Activated T-helper 9 cell treated with anti-CD3 and anti-CD28 coated beads, Interleukin-2, amount 50 U/mL, for 16 hours (primary cell): ENCODE results near the gene RAB27B.

Experiments used
- DNase-seq: peaks from one replicate; pipeline ENCODE4 v3.0.0-alpha.2; 2020; ENCODE audit warnings: low read depth

RAB27B gene

GRCh38 chr18:54867131-54867530, 38.9 kb downstream of the RAB27B start:
- no peak for DNase-seq

- no peak for DNase-seq
Observed at GRCh38 chr18:54871231-54871630, 43.0 kb downstream of the RAB27B start.

DNA sequence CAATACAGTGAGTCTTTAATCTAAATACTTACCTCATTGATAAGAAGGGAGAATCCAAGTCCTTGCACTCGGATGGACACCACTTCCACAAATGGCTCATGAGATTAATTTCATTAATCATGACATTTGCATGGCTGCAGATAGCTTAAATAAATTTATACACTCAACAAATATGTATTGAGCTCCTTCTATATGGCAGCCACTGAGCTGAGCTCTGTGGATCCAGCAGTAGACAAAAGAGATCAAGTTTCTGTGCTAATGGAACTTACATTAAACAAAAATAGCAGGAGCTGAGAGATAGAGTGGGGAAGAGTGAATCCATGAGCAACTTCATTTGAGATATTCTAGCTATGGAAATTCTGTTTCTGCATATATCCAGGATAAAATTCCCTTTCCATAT, 44.4 kb downstream of the RAB27B start:
- DNase-seq, result no peak

DNA sequence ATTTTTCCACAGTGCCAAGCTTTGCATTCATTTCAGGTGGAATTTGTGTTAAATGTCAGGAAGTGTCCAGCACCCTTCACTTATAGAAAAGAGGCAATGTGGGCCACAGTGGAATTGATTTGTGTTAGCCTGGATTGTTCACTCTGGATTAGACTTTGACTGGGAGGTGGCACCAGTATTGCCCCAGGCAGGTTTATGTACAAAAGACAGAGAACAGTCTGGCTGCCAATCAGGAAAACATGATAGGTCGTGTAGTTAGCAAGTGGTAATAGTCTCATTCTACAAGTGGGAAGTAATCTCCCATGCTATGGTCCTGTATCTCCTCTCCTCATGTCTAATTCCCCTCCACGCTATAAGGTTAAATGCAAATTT, 45.6 kb downstream of the RAB27B start:
- DNase-seq, result no peak

DNA sequence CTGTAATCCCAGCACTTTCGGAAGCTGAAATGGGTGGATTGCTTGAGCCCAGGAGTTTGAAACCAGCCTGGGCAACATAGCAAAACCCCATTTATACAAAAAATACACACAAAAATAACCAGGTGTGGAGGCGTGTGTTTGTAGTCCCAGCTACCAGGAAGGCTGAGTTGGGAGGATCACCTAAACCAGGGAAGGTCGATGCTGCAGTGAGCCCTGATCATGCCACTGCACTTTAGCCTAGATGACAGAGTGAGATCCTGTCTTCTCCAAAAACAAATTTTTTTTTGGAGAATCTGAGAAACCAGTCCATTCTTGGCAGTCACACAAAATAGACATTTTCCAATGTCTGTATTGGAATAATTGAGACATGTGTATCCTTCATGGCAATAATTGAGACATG, 46.8 kb downstream of the RAB27B start:
- no peak for DNase-seq

- DNase-seq, result no peak
Observed at GRCh38 chr18:54877076-54877475, 48.8 kb downstream of the RAB27B start.

GRCh38 chr18:54878159-54878622, 49.9 kb downstream of the RAB27B start:
- no peak for DNase-seq

DNA sequence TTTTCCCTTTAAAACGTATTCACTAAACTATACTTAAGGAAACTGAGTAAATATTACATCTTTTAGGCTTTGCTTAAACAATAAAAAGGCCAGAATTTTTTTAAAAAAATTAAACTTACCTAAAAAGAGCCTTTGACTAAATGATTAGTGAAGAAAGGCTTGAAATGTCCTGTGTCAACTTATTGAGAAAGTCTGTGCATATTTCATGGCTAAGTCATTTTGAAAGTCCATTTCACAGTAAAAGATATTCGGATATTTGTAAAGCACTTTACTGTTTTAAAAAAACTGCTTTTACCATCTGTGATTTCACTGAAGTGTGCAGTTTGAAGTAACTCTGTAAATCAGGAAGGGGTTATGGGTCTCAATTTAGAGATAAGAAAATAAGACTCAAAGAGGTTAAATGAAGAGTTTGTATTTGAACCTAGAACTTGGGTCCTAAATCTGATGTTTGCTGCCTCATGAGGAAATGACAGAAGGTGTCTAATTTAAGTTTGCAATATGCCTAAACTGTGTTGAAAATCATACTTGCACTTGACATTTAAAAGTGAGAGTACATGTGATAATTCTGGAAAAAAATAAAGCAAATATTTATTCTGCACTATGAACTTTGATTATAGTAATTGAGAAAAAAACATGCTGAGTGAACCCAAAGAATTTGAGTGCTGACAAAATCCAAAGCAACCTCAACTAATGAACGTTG, 50.5 kb downstream of the RAB27B start:
- no peak for DNase-seq

DNA sequence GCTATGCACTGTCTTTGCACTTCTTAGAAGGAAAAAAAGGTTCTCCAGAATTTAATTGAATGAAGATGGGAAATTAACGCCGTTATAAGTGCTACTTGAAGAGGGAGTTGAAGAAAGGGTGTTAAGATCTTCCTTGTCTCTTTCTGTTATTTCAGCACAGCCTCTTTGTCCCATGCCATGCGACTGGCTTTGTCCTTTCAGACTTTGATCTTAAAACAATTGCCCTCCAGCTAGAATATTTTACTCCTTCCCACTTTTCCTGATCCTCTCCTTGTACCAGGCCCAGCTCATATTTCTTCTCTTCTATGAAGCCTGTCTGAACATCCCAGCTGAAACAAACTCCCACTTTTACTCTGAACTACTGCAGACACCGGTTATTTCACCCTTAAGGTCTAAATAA, 51.4 kb downstream of the RAB27B start:
- no peak for DNase-seq

DNA sequence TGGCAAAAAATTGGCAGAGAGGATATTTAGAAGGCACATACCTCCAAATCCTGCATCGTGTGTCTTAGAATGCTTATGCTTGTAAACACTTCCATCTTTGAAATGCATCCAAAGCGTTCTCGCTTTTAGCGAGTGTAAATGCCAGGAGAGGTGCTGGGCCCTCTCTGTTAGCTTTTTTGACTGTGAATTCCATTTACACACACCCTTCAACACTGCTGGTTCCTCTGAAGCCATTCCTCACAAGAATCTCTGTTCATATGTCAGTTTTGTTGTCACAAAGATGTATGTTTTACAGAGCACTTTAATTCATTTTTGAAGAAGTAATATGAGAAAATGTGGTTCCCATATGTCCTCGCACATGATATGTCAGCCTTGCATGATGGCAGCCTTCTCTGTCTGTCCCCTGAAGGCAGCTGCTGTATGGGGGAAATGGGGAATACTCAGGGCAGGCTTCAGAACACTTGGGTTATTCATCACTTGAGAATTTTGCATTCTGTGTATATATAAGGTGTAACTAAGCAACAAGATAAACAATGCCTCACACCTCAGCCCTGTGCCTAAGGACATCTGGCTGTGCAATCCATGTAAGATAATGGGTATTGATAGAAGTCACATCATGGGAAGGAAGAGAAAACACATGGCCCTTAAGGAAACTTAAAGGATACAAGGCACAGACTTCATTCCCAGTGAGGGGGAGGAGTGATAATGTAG, 52.3 kb downstream of the RAB27B start:
- no peak for DNase-seq

GRCh38 chr18:54881229-54881768, 53.0 kb downstream of the RAB27B start:
- no peak for DNase-seq

- no peak for DNase-seq
Observed at GRCh38 chr18:54882318-54882717, 54.0 kb downstream of the RAB27B start.

- no peak for DNase-seq
Observed at GRCh38 chr18:54883816-54884604, 55.7 kb downstream of the RAB27B start.

GRCh38 chr18:54888378-54888777, 60.1 kb downstream of the RAB27B start:
- DNase-seq, result no peak

GRCh38 chr18:54888933-54889332, 60.7 kb downstream of the RAB27B start:
- no peak for DNase-seq

- no peak for DNase-seq
Observed at GRCh38 chr18:54899500-54899899, 71.2 kb downstream of the RAB27B start.

GRCh38 chr18:54900290-54900689, 72.0 kb downstream of the RAB27B start:
- DNase-seq, result no peak

DNA sequence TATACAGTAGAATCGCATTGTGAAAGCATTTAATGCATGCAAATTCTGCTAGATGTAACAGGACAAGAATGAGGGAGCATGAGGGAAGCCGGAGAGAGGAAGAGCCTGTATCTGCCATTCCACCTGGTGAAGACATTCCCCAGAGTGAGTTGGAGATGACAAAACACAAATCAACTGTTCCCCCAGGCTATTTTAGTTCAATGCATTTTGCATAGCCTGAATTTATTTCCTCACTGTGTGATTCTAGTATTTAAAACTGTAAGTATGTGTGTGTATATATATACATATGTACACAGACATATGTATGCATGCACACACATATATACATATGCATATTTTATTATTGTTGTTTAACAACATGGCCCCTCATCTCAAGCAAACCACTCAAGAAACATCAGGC, 76.3 kb downstream of the RAB27B start:
- DNase-seq, result no peak

- DNase-seq, result no peak
Observed at GRCh38 chr18:54905629-54906028, 77.4 kb downstream of the RAB27B start.

- no peak for DNase-seq
Observed at GRCh38 chr18:54906331-54907185, 78.3 kb downstream of the RAB27B start.

DNA sequence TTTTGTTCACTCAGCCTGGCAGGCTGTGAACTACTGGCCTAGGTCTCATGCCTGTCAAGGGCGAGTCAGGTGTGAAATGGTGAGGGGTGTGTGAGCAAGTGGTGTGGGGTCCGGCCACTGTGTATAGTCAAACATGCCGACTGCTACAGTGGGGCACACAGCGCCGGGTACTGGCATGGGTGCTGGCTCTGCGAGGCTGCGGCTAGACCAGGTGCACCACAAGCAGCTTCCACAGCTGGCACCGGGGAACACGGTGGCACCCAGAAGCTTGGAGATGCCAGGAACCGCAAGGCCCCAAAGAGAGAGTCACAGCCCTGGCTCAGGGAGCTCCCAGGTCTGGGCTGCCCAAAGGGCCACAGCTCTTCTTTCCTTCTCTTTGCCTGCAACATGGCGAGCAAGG, 81.3 kb downstream of the RAB27B start:
- no peak for DNase-seq
